DND-41 (cell line): ENCODE results near the gene PRR36.

Experiments
- ATAC-seq: fragments of 200-7000 bp; cut with Tn5 transposase; 3 replicates; pipeline ENCODE4 v1.9.1; 2021; ENCODE audit warnings: low read depth; ENCODE audit not compliant: insufficient read depth
- DNase-seq: peaks from one replicate; pipeline ENCODE4 v3.0.0-alpha.2; 2020
- H2AFZ ChIP-seq: 2 replicates; pipeline ENCODE4 v1.6.0; 2012; ENCODE audit warnings: low read depth, low read length
- H3K27ac ChIP-seq: 2 replicates; pipeline ENCODE4 v1.5.1; 2012; ENCODE audit warnings: low read length, inconsistent platforms
- H3K27me3 ChIP-seq: fragments of 200-600 bp; sonication (generic); 2 replicates; pipeline ENCODE4 v1.6.0; 2012; ENCODE audit warnings: low read length, mild to moderate bottlenecking, inconsistent platforms; ENCODE audit not compliant: insufficient read depth, poor library complexity
- H3K36me3 ChIP-seq: 2 replicates; pipeline ENCODE4 v1.5.1; 2012; ENCODE audit warnings: low read length, inconsistent platforms; ENCODE audit not compliant: insufficient read depth
- H3K4me1 ChIP-seq: 2 replicates; pipeline ENCODE4 v1.5.1; 2012; ENCODE audit warnings: mild to moderate bottlenecking, low read length; ENCODE audit not compliant: insufficient read depth
- H3K4me2 ChIP-seq: 2 replicates; pipeline ENCODE4 v1.6.0; 2012; ENCODE audit warnings: mild to moderate bottlenecking, moderate library complexity, low read length, inconsistent platforms; ENCODE audit not compliant: insufficient read depth
- H3K4me3 ChIP-seq, 2 experiments: fragments of 200-600 bp in 1 of 2; shearing (Covaris generic) in 1 of 2; 2 replicates each; pipeline ENCODE4 v1.5.1; 2012 to 2016; ENCODE audit warnings: inconsistent platforms in 2 of 2, low read length in 2 of 2, mild to moderate bottlenecking in 2 of 2, low read depth in 1 of 2, moderate library complexity in 1 of 2
- H3K79me2 ChIP-seq: 2 replicates; pipeline ENCODE4 v1.6.0; 2012; ENCODE audit warnings: low read length, inconsistent platforms; ENCODE audit not compliant: insufficient read depth
- H3K9ac ChIP-seq: 2 replicates; pipeline ENCODE4 v1.6.0; 2012; ENCODE audit warnings: low read depth, mild to moderate bottlenecking, inconsistent platforms, low read length, moderate library complexity
- H3K9me3 ChIP-seq: 2 replicates; pipeline ENCODE4 v1.5.1; 2012; ENCODE audit warnings: low read length, moderate library complexity, mild to moderate bottlenecking, inconsistent platforms; ENCODE audit not compliant: insufficient read depth, severe bottlenecking
- H4K20me1 ChIP-seq: 2 replicates; pipeline ENCODE4 v1.6.0; 2012; ENCODE audit warnings: low read length; ENCODE audit not compliant: insufficient read depth
- CTCF ChIP-seq: IDR thresholded peaks from 2 replicates; pipeline ENCODE4 v1.5.1; 2012; ENCODE audit warnings: borderline replicate concordance, low read length, moderate library complexity, mild to moderate bottlenecking; ENCODE audit not compliant: poor library complexity, severe bottlenecking; ENCODE audit errors: extremely low read depth
- EZH2 ChIP-seq: IDR thresholded peaks from 3 replicates; pipeline ENCODE4 v1.6.1; 2012; ENCODE audit warnings: borderline replicate concordance, low read depth, mild to moderate bottlenecking, moderate library complexity, low read length, inconsistent platforms; ENCODE audit not compliant: severe bottlenecking

The PRR36 gene

GRCh38 chr19:7866399-7867091 lies 7.6 kb downstream of the PRR36 start:
- Histone ChIP-seq H2AFZ (no peak overlapping the region), H3K4me3 (no peak overlapping the region), H3K9ac (no peak overlapping the region), H4K20me1 (0 out of 2 replicates have a peak, but pooled peaks cover 8% of the 10 kb centered on the region), H3K4me2 (no peak overlapping the region), H3K4me1 (peaks cover 20% of the 10 kb centered on the region), H3K36me3 (peaks cover 6% of the 10 kb centered on the region; the same call in 1 of the 2 replicates), H3K27me3 (no peaks in the 10 kb centered on the region), H3K27ac (no peak overlapping the region), H3K9me3 (no peaks in the 10 kb centered on the region), H3K79me2 (no peaks in the 10 kb centered on the region)
- ATAC-seq (no peak), DNase-seq (no peak)
- TF ChIP-seq CTCF: no peak
- TF ChIP-seq EZH2: no peak

GRCh38 chr19:7865262-7865911 lies 8.8 kb downstream of the PRR36 start:
- Histone ChIP-seq H3K27ac (no peak overlapping the region), H3K9me3 (no peaks in the 10 kb centered on the region), H3K4me2 (no peak overlapping the region), H3K4me3 (no peak overlapping the region), H2AFZ (no peak overlapping the region), H3K79me2 (no peaks in the 10 kb centered on the region), H3K36me3 (peaks cover 6% of the 10 kb centered on the region; the same call in 1 of the 2 replicates), H3K27me3 (no peaks in the 10 kb centered on the region), H4K20me1 (peaks cover 11% of the 10 kb centered on the region; the same call in 1 of the 2 replicates), H3K9ac (no peak overlapping the region), H3K4me1 (peaks cover 20% of the 10 kb centered on the region)
- ATAC-seq (no peak), DNase-seq (no peak)
- TF ChIP-seq EZH2 (no peak), CTCF (no peak)

GRCh38 chr19:7864690-7865074 lies 9.5 kb downstream of the PRR36 start:
- no peaks in the 10 kb centered on the region for H3K9me3 ChIP-seq
- H3K27me3 ChIP-seq: no peaks in the 10 kb centered on the region
- TF ChIP-seq EZH2 (no peak), CTCF (no peak)
- H3K9ac ChIP-seq: no peak overlapping the region
- peaks cover 16% of the 10 kb centered on the region for H3K4me1 ChIP-seq
- peaks cover 7% of the 10 kb centered on the region; the same call in 1 of the 2 replicates for H4K20me1 ChIP-seq
- H3K36me3 ChIP-seq: peaks cover 6% of the 10 kb centered on the region; the same call in 1 of the 2 replicates
- no peaks in the 10 kb centered on the region for H3K79me2 ChIP-seq
- no peak overlapping the region for H3K27ac ChIP-seq
- no peak overlapping the region for H3K4me2 ChIP-seq
- no peak for ATAC-seq
- no peak overlapping the region for H2AFZ ChIP-seq
- DNase-seq: no peak
- H3K4me3 ChIP-seq: no peak overlapping the region
